ENCODE results near the gene MS4A12.
"Not testable (repeated sequence)": the region's sequence is repeated elsewhere in the genome, so short reads cannot be mapped to it uniquely, and the experiment has no call there.

MS4A12 gene

DNA sequence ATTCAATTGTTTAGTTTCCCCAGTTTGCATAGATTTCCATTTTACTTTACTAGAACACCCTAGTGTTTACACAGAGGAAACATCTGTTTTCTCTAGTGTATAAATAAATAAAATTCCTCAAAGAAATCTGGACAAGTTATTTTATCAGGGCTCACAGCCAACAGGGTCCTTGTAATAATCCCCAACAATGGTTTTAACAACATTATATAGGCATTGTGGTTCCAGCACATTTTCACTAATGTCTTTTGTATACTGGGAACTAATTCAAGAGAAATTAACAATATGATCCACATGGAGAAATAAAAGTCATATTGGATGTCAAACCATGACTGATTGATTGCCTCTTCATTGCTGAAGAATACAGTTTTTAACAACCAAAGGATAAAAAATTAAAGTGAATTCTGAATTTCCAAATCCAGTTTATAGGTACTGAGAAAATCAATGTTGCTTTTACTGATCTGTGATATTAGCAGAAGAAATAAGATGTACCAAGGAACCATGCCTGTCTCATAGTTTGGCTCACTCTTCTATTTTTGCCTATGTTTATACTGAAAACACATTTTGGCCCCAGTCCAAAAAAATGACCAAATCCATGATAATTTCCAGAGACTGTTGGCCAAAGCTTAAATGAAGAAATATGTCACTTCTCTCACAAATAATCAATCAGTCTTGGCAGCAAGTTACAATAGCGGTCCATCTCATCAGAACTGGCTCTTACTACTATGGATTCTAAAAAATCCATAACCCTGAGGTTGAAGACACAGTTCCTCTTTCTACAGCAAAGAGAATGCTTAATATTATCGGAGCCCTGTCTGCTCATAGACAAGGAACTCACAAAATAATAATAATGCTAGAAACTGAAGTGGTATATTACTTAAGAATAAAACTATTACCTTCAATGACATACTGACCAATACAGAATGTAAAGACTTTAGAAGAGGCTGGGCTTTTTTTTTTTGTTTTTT, 21.2 kb downstream of the MS4A12 start:
- DNase-seq, result no peak

DNA sequence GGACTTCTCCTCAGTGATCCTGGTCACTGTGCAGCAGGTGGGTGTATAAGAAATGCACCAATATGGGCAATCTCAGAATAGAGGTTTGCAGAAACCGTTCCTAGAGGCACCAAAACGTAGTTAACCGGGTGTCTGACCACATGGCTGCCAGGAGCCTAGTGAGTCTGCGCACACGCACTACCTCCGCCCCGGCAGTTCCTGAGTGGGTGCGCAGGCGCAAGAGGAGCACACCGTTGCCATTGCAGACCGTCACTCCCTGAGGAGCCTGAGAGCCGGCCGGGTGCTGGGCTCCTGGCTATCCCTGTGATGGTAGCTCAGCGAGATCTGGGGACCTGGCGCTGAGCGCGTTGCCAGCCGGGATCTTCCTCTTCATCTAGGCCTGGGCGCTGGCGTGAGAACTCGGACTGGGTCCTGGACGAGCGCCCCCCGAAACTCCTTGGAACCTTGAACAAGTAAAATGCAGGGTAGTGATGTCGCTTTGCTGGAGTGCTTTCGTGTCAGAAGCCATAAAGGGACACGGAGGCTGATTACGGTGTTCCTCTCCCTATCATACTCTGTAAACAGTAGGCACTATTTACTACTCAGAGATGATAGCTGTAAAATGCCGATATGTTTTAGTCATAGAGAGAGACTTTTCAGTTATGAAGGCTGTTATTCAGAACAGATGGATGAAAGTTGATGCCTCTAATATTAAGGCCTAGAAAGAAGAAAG, 22.7 kb downstream of the MS4A12 start, which contains the start of gene MS4A13:
TSS of gene MS4A13 (plus strand) at position 249 of the 712 bp plus-strand sequence. CDS start 2,692 bp downstream, outside the sequence.
- no peak for DNase-seq

DNA sequence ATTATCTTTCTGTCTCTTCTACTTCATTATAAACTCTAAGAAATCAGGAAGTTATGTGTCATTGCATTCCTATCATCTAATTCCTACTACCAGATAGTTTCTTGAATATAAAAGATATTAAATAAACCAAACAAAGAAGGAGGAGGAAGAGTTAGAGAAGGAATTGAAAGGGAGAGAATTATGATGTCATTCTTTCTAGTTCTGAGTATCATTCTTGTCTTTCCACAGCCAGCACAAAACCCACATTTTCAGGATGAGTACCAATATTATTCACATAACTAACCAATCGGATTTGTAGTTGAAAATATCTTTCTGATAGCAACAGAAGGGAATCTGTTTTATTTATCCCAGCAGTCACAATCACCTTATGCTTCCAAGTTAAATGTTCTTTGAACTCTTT, 35.9 kb downstream of the MS4A12 start:
- DNase-seq, result no peak

DNA sequence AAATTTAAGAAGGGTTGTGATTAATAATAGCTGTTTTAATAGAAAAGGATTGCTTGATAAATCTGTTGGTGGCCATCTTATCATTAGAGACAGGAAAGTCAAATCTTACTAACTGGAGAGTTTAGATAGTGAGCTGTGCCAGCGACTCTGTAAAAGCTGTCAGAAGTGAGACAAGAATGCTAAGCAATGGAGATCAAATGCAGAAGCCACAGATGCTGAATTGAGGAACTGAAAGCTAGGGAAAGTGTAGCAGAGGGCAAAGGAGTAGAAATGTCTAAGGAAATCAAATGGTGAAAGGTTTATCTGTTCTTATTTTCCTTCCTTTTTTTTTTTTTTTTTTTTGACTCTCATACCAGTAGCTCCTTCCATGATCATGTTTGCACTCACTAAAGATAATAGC, 36.4 kb downstream of the MS4A12 start:
- no peak for DNase-seq

DNA sequence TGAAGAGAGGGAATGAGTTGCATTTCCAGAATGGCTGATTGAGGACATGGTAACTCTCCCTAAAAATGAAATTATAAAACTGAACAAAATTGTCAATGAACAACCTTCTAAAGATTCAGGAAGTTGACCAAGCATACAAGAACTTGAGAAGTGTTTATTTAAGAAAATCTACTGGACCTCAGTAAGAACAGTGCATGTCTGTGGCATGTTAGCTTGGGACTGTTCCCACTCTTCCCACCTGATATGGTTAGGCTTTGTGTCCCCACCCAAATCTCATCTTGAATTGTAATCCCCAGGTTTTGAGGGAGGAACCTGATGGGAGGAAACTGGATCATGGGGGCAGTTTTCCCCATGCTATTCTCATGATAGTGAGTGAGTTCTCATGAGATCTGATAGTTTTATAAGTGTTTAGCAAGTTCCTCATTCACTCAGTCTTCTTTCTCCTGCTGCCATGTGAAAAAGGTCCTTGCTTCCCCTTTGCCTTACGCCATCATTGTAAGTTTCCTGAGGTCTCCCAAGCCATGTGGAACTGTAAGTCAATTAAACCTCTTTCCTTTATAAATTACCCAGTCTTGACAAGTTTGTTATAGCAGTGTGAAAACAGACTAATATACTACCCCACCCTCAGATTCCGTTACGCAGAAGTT, 38.0 kb downstream of the MS4A12 start:
- DNase-seq, result no peak

DNA sequence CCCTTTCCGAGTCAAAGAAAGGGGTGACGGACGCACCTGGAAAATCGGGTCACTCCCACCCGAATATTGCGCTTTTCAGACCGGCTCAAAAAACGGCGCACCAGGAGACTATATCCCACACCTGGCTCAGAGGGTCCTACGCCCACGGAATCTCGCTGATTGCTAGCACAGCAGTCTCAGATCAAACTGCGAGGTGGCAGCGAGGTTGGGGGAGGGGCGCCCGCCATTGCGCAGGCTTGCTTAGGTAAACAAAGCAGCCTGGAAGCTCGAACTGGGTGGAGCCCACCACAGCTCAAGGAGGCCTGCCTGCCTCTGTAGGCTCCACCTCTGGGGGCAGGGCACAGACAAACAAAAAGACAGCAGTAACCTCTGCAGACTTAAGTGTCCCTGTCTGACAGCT, 39.8 kb downstream of the MS4A12 start:
- DNase-seq, result not testable (repeated sequence)

DNA sequence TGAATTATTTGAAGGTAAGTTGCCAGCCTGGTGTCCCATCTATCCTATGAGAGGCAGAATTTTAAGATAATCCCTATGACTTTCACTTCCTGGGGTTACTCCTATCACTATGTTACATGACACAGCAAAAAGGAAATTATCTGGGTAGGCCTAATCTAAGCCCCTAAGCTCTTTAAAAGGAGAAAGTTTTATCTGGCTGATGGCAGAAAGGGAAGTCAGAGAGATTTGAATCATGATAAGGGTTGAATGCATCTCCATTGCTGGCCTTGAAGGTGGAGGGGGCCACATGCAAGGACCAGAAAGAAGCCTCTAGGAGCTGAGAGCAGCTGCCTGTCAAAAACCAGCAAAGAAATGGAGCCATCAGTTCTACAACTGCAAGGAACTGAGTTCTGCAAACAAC, 46.0 kb downstream of the MS4A12 start:
- not testable (repeated sequence) for DNase-seq

DNA sequence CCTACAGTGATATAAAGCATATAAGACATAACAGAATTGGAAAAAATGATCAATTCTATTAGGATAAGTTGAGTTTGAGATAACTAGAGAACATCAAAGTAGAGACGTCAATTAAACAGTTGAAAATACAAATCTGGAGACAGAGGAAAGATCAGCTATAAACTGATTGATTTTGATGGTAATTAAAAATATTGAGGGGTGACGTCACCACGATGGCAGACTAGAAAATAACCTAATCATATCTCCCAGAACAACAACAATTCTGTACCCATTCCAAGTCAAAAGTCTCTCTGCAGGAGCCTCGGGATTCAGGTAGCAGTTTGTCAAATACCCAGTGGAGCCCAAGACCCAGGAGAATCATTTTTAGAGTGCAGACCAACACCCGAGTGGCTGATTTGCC, 51.5 kb downstream of the MS4A12 start:
- no peak for DNase-seq
